OCI-LY3 (cell line): ENCODE measurements around the gene CYTH1.

Source experiments
- EZH2phosphoT487 ChIP-seq: fragments of 200-600 bp; shearing (Covaris generic); IDR thresholded peaks from 2 replicates; pipeline ENCODE4 v1.6.1; 2018; ENCODE audit warnings: antibody characterized with exemption, mixed run types, low read depth
- TF ChIP-seq, protein P1 (sequence below): fragments of 200-600, 300-600 bp; sonication (generic); IDR thresholded peaks from 2 replicates; pipeline ENCODE4 v1.5.1; 2014; ENCODE audit warnings: antibody characterized with exemption, low read length, low read depth

DNA sequence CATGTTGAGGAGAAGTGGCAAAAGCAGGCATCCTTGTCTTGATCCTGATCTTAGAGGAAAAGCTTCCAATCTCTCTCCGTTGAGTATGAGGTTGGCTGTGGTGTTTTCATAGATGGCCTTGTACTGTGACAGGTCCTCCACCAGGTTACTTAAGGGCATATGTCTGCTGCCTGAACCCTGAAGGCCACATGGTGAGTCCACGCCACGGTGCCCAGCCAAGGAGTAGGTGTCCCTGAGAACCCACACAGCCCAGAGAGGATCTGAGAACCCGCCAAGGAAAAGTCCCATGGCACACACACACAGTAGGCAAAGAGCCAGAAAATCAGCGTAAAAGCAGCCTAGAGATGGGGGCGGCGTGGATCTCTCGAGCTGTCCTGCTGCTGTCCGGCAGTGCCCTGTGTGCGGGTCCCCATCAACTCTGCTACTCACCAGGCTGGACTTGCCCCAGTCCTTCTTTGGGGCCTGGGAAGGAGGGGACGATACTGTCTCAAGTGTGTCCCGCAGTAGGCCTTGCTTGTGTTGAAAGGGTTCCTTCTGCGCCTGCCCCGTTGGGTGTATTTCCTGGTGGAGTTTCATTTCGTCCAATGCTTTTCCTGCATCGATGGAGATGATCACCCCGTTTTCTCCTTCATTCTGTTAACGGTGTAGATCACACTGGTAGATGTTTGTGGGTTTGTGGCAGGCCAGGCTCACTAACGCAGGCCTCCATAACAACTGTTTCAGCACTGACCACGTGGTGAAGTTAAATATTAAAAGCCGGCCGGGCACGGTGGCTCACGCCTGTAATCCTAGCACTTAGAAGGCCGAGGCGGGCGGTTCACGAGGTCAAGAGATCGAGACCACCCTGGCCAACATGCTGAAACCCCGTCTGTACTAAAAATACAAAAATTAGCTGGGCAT, 114.1 kb downstream of the CYTH1 start:
- TF ChIP-seq, protein P1, sequence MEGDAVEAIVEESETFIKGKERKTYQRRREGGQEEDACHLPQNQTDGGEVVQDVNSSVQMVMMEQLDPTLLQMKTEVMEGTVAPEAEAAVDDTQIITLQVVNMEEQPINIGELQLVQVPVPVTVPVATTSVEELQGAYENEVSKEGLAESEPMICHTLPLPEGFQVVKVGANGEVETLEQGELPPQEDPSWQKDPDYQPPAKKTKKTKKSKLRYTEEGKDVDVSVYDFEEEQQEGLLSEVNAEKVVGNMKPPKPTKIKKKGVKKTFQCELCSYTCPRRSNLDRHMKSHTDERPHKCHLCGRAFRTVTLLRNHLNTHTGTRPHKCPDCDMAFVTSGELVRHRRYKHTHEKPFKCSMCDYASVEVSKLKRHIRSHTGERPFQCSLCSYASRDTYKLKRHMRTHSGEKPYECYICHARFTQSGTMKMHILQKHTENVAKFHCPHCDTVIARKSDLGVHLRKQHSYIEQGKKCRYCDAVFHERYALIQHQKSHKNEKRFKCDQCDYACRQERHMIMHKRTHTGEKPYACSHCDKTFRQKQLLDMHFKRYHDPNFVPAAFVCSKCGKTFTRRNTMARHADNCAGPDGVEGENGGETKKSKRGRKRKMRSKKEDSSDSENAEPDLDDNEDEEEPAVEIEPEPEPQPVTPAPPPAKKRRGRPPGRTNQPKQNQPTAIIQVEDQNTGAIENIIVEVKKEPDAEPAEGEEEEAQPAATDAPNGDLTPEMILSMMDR, result no peak
- TF ChIP-seq EZH2phosphoT487, result no peak
